ENCODE data around the gene UNC5C. TPM values are rescaled to one million over a fixed set of nuclear protein-coding genes. Genes with fewer than 3 reads are reported as not detected.

The UNC5C gene
- total RNA-seq, 3 donors from 2014 or later, result 6.2 to 20.9 (median 6.2) TPM

- intact Hi-C loops (cut with DNase I; ENCODE audit: low total_unique reads), result no loop called here
- no peak for TF ChIP-seq POLR2AphosphoS5 (IDR thresholded peaks at IDR 0.05)
- no peak for TF ChIP-seq CTCF (IDR thresholded peaks at IDR 0.05)
- no peak for TF ChIP-seq POLR2A (IDR thresholded peaks at IDR 0.05)
- DNase-seq (ENCODE audit: low spot score in 2 of 2), result no peak
Observed at GRCh38 chr4:95499291-95499696, 49.5 kb downstream of the UNC5C start.

GRCh38 chr4:95494186-95494585 lies 54.6 kb downstream of the UNC5C start:
- H3K27ac ChIP-seq, result no peak overlapping the region
- TF ChIP-seq POLR2A (IDR thresholded peaks at IDR 0.05) (no peak), POLR2AphosphoS5 (IDR thresholded peaks at IDR 0.05) (no peak), CTCF (IDR thresholded peaks at IDR 0.05) (no peak)
- H3K4me1 ChIP-seq, result no peaks in the 10 kb centered on the region
- H3K4me3 ChIP-seq, result no peak overlapping the region
- no peak for DNase-seq (ENCODE audit: low spot score in 2 of 2)
- intact Hi-C loops (cut with DNase I; ENCODE audit: low total_unique reads), result no loop called here
- H3K9me3 ChIP-seq, result no peaks in the 10 kb centered on the region
- no peaks in the 10 kb centered on the region for H3K36me3 ChIP-seq
- no peaks in the 10 kb centered on the region for H3K27me3 ChIP-seq

More at GRCh38 chr4:95499291-95499696, 49.5 kb downstream of the UNC5C start:
- H3K4me1 ChIP-seq, result no peaks in the 10 kb centered on the region
- H3K27ac ChIP-seq, result no peak overlapping the region
- no peaks in the 10 kb centered on the region for H3K27me3 ChIP-seq
- H3K36me3 ChIP-seq, result no peaks in the 10 kb centered on the region
- H3K9me3 ChIP-seq, result no peaks in the 10 kb centered on the region
- H3K4me3 ChIP-seq, result no peak overlapping the region

GRCh38 chr4:95478679-95479078 lies 70.1 kb downstream of the UNC5C start:
- Histone ChIP-seq H3K27me3 (no peaks in the 10 kb centered on the region), H3K36me3 (no peaks in the 10 kb centered on the region), H3K4me1 (no peaks in the 10 kb centered on the region), H3K27ac (no peak overlapping the region), H3K9me3 (no peaks in the 10 kb centered on the region), H3K4me3 (no peak overlapping the region)
- intact Hi-C loops (cut with DNase I; ENCODE audit: low total_unique reads), result no loop called here
- TF ChIP-seq POLR2A (IDR thresholded peaks at IDR 0.05) (no peak), POLR2AphosphoS5 (IDR thresholded peaks at IDR 0.05) (no peak), CTCF (IDR thresholded peaks at IDR 0.05) (no peak)
- DNase-seq (ENCODE audit: low spot score in 2 of 2), result no peak

- intact Hi-C loops (cut with DNase I; ENCODE audit: low total_unique reads), result no loop called here
Observed at GRCh38 chr4:95476121-95476520, 72.7 kb downstream of the UNC5C start.

GRCh38 chr4:95472534-95472933 lies 76.2 kb downstream of the UNC5C start:
- TF ChIP-seq POLR2A (IDR thresholded peaks at IDR 0.05), result no peak
- TF ChIP-seq POLR2AphosphoS5 (IDR thresholded peaks at IDR 0.05), result no peak
- no peak for TF ChIP-seq CTCF (IDR thresholded peaks at IDR 0.05)
- no peaks in the 10 kb centered on the region for H3K36me3 ChIP-seq
- H3K9me3 ChIP-seq, result no peaks in the 10 kb centered on the region
- H3K4me3 ChIP-seq, result no peak overlapping the region
- intact Hi-C loops (cut with DNase I; ENCODE audit: low total_unique reads), result no loop called here
- H3K27me3 ChIP-seq, result no peaks in the 10 kb centered on the region
- no peak for DNase-seq (ENCODE audit: low spot score in 2 of 2)
- no peak overlapping the region for H3K27ac ChIP-seq
- H3K4me1 ChIP-seq, result no peaks in the 10 kb centered on the region

More at GRCh38 chr4:95476121-95476520, 72.7 kb downstream of the UNC5C start:
- H3K4me1 ChIP-seq, result no peaks in the 10 kb centered on the region
- no peaks in the 10 kb centered on the region for H3K27me3 ChIP-seq
- no peaks in the 10 kb centered on the region for H3K36me3 ChIP-seq
- H3K27ac ChIP-seq, result no peak overlapping the region
- H3K4me3 ChIP-seq, result no peak overlapping the region
- TF ChIP-seq CTCF (IDR thresholded peaks at IDR 0.05), result no peak
- TF ChIP-seq POLR2A (IDR thresholded peaks at IDR 0.05), result no peak
- TF ChIP-seq POLR2AphosphoS5 (IDR thresholded peaks at IDR 0.05), result no peak
- H3K9me3 ChIP-seq, result no peaks in the 10 kb centered on the region
- DNase-seq (ENCODE audit: low spot score in 2 of 2), result no peak

Data from breast epithelium (tissue), 4 donors.